Parathyroid adenoma (tissue), 2 donors: Measurements from ENCODE around the gene ARHGDIB.
A peak's percentile ranks its signal among the peaks of the same experiment; 100 is the strongest.

Experiments used
- H2AFZ ChIP-seq: fragments of 300-600 bp; sonication (generic); one replicate; pipeline ENCODE4 v1.7.0; 2017; ENCODE audit warnings: antibody characterized with exemption, mild to moderate bottlenecking
- H3K27ac ChIP-seq: fragments of 300-600 bp; sonication (generic); one replicate; pipeline ENCODE4 v1.7.0; 2017
- H3K27me3 ChIP-seq: fragments of 300-600 bp; sonication (generic); one replicate; pipeline ENCODE4 v1.7.0; 2017; ENCODE audit warnings: low read length; ENCODE audit not compliant: control insufficient read depth, insufficient read depth
- H3K36me3 ChIP-seq: fragments of 300-600 bp; sonication (generic); one replicate; pipeline ENCODE4 v1.7.0; 2017; ENCODE audit warnings: low read length; ENCODE audit not compliant: control insufficient read depth, insufficient read depth
- H3K4me1 ChIP-seq: fragments of 300-600 bp; sonication (generic); one replicate; pipeline ENCODE4 v1.7.0; 2017; ENCODE audit warnings: control low read depth
- H3K4me2 ChIP-seq: fragments of 300-600 bp; sonication (generic); one replicate; pipeline ENCODE4 v1.7.0; 2017; ENCODE audit warnings: low read length
- H3K4me3 ChIP-seq: fragments of 300-600 bp; sonication (generic); one replicate; pipeline ENCODE4 v1.7.0; 2017; ENCODE audit warnings: low read depth, low read length
- H3K79me2 ChIP-seq: fragments of 300-600 bp; sonication (generic); one replicate; pipeline ENCODE4 v1.7.0; 2017; ENCODE audit warnings: control low read depth
- H3K9ac ChIP-seq: fragments of 300-600 bp; sonication (generic); one replicate; pipeline ENCODE4 v1.7.0; 2017; ENCODE audit warnings: mild to moderate bottlenecking
- H3K9me3 ChIP-seq: fragments of 300-600 bp; sonication (generic); one replicate; pipeline ENCODE4 v1.7.0; 2017; ENCODE audit warnings: low read length; ENCODE audit not compliant: control insufficient read depth
- TF ChIP-seq, protein P1 (sequence below): fragments of 300-600 bp; sonication (generic); IDR thresholded peaks from one replicate; pipeline ENCODE4 v1.7.0; 2017; ENCODE audit warnings: antibody characterized with exemption, mild to moderate bottlenecking
- donor health status: primary hyperparathyroidism.

ARHGDIB gene

DNA sequence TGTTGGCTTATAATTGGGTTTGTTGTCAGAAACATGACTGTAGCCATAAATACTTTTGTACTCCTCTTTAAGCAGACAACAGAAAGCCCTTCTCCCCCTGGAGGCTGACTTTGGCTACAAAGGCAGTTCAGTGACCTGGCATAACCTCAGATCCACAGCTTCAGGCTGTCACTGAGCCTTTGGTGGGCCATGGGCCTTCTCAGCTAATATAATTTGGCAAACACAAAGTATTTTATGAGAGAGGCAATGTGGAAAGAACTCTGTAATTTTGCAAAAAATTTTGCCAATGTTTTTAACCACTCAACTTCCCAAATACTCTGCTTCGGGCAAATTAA lies 60.2 kb downstream of the ARHGDIB start:
- no peaks in the 10 kb centered on the region for H3K79me2 ChIP-seq
- H3K27ac ChIP-seq, result no peak overlapping the region
- TF ChIP-seq, protein P1, sequence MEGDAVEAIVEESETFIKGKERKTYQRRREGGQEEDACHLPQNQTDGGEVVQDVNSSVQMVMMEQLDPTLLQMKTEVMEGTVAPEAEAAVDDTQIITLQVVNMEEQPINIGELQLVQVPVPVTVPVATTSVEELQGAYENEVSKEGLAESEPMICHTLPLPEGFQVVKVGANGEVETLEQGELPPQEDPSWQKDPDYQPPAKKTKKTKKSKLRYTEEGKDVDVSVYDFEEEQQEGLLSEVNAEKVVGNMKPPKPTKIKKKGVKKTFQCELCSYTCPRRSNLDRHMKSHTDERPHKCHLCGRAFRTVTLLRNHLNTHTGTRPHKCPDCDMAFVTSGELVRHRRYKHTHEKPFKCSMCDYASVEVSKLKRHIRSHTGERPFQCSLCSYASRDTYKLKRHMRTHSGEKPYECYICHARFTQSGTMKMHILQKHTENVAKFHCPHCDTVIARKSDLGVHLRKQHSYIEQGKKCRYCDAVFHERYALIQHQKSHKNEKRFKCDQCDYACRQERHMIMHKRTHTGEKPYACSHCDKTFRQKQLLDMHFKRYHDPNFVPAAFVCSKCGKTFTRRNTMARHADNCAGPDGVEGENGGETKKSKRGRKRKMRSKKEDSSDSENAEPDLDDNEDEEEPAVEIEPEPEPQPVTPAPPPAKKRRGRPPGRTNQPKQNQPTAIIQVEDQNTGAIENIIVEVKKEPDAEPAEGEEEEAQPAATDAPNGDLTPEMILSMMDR, result no peak
- H3K4me3 ChIP-seq, result no peak overlapping the region
- no peak overlapping the region for H3K4me2 ChIP-seq
- no peak overlapping the region for H2AFZ ChIP-seq
- no peak overlapping the region for H3K9ac ChIP-seq
- no peaks in the 10 kb centered on the region for H3K27me3 ChIP-seq
- H3K9me3 ChIP-seq, result no peaks in the 10 kb centered on the region
- no peaks in the 10 kb centered on the region for H3K36me3 ChIP-seq
- H3K4me1 ChIP-seq, result no peaks in the 10 kb centered on the region

DNA sequence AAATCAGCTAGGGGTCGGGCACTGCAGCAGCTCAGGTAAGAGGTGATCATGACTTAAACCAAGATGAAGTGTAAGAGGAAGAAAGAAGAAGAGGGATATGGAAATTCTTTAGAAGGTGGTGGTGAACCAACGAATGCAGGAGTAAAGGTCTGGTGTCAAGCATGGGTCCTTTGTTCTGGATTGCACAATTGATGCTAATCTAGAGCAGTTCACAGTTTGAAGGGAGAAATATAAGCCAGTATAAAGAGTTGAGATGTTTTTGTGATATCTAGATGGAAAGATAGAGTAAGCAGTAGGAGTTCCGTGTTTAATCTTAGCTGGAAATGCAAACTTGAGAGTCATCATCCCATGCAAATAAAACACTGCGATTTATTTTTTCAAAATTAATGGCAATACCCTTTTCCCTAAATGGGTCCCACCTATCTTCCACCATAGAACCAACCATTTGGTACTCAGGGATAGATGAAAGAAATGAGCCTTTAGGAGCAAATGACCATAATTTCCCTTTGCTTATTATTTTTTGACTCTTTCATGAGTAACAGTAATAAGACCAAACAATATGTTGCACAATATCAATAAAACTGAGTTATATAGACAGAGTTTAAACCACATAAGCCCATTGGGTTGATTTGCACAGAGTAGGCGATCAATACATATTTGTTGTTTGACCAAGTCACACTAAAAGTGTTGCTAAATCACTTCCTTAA lies 60.7 kb downstream of the ARHGDIB start:
- TF ChIP-seq, protein P1, result no peak
- Histone ChIP-seq H3K36me3 (no peaks in the 10 kb centered on the region), H2AFZ (no peak overlapping the region)

DNA sequence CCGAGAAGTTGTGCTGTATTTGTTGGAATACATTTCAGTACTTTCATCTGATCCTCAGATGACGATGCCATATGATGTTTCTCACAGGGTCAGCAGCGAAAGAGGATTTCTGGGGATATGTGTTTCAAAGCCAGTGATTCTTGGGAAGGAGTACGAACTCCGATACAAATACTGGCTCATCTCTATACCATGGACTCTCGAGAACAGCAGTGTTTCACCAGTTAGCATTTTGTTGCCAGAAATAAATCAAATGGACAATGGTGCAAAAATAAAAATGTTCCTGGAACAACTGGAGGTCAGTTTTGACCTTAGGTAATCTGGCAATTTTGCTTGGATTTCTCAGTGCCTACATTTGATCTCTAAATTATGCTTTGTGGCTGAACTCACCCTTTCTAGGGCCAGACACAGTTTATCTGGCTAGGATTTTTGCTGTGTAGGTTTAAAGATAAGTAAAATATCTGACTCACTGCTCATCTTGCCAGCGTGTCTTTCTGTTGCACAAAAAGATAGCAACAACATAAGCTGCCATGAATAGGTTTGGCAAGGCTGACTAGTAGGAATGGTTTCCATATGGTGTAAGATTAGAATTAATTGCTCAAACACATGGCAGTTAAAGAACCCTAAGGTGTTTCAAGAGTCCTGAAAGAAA lies 64.8 kb downstream of the ARHGDIB start:
- Histone ChIP-seq H3K4me1 (no peaks in the 10 kb centered on the region), H3K36me3 (no peaks in the 10 kb centered on the region), H2AFZ (no peak overlapping the region), H3K27me3 (no peaks in the 10 kb centered on the region), H3K4me3 (no peak overlapping the region), H3K9me3 (no peaks in the 10 kb centered on the region), H3K79me2 (no peaks in the 10 kb centered on the region), H3K9ac (no peak overlapping the region), H3K27ac (no peak overlapping the region), H3K4me2 (no peak overlapping the region)
- TF ChIP-seq, protein P1, result no peak

More for the DNA sequence above, 60.7 kb downstream of the ARHGDIB start:
- H3K4me2 ChIP-seq, result no peak overlapping the region
- H3K4me3 ChIP-seq, result no peak overlapping the region
- H3K9me3 ChIP-seq, result no peaks in the 10 kb centered on the region
- no peaks in the 10 kb centered on the region for H3K4me1 ChIP-seq
- H3K79me2 ChIP-seq, result no peaks in the 10 kb centered on the region
- no peak overlapping the region for H3K9ac ChIP-seq
- H3K27ac ChIP-seq, result no peak overlapping the region
- H3K27me3 ChIP-seq, result no peaks in the 10 kb centered on the region

DNA sequence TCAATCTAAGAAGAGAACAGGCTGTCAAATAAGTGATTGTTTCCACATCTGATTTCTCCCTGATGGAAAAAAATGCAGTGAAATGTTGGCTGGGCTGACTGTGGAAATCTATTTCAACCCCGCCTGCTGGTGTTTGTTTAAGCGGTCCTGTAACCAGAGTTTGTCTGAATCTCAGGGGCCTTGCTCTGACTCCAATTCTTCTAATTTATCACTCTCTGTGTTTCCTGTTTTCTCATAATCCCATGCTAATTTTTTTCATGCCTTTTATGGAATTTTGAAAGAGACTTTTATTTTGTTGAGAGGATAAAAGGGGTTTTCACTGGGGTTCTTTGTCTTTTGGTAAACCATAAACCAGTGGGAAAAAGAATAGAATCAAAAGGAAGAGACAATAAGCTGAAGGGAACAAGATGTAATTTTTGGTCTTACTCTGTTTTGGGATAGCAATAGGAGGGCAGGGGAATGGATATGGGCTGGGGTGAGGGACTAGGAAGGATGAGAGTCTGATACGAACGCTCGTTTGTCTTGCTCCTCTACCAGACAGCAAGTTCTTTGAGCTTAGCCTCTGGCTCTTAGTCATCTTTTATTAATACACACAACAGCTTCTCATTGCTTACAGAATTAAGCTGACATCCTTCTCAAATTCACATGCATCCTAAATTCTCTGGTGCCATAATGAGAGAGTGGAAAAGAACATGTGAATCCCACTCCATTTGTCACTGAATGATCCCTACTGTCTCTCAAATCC lies 67.7 kb downstream of the ARHGDIB start:
- TF ChIP-seq, protein P1, result no peak
- Histone ChIP-seq H3K4me2 (no peak overlapping the region), H3K9ac (no peak overlapping the region), H3K36me3 (no peaks in the 10 kb centered on the region), H3K9me3 (no peaks in the 10 kb centered on the region), H3K79me2 (no peaks in the 10 kb centered on the region), H3K27me3 (no peaks in the 10 kb centered on the region), H3K4me3 (no peak overlapping the region), H3K4me1 (no peaks in the 10 kb centered on the region), H3K27ac (peak overlapping the region; percentile 43), H2AFZ (no peak overlapping the region)
